NCI-H748 (cell line): ENCODE data around the gene MRPL49.
"Not testable (repeated sequence)": the region's sequence is repeated elsewhere in the genome, so short reads cannot be mapped to it uniquely, and the experiment has no call there.

Experiments
- DNase-seq: peaks from one replicate; lab custom pipeline; 2025; ENCODE audit not compliant: unreplicated experiment; lab: John Stamatoyannopoulos, UW

Gene MRPL49

DNA sequence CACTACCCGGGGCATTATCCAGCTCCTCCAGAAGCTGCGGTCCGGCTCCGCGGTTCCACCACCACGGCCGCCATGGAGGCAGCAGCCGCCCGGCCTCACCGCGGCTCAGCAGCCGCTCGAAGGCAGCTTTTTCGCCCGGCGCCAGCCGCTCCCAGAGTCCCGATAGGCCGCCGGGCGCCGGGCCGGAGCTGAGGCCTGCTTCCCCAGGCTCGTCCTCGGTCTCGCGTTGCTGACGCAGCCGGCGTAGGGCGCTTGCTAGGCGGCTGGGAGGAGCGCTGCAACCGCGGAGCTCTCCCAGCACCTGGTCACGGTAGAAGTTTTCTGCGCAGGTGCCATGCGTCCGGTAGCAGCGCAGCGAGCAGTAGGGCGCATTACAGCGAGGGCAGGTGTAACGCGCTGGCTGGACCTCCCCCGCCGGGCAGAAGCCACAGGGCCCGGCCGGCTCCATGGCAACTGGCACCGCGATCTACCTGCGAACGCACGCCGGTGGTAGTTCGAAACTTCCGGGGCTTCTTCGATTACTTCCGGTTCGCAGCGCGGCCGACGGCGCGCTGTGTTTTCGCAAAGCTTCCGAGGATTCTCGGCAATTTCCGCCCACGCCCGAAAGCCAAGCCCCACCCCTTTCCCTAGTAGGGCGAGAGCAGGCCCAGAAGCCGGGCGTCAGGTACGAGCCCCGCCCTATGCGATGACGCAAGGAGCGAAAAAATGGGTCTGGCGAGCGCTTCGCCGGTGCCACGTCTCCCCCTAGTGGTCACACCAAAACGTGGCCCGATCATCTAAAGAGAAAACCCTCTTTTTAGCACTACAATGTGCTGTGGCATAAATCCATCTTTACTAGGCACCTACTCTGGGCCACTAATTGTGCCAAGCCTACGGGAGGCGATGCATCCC lies 4.7 kb upstream of the MRPL49 start, which contains the start of gene ZNHIT2:
TSS of gene ZNHIT2 (minus strand) at position 496 of the 891 bp plus-strand sequence. CDS start at position 448, 48 bp downstream.
- DNase-seq: peak; percentile 99

DNA sequence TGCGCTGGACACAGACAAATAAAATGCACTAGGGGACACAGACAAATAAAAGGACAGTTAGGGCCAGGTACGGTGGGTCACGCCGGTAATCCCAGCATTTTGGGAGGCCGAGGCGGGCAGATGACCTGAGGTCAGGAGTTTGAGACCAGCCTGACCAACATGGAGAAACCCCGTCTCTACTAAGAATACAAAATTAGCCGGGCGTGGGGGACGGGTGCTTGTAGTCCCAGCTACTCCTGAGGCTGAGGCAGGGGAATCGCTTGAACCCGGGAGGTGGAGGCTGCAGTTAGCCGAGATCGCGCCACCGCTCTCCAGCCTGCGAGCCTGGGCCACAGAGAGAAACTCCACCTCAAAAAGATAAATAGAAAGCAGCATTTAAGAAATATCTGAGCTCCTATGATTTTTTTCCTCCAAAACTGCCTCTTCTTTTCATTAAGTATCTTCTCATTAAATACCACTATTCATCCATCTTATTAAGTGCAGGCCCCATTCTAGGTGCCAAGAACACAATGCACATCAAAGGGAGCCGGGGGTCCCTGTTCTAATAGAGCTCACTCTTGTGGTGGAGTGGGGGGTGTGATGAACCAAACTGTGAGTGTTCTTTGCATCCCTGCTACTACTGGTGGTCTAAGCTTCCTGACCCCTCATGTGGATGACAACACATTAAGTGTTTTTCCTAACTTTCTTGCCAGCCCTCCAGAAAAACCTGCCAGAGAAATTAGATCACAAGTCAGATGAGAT lies 3.9 kb upstream of the MRPL49 start:
- DNase-seq: no peak

DNA sequence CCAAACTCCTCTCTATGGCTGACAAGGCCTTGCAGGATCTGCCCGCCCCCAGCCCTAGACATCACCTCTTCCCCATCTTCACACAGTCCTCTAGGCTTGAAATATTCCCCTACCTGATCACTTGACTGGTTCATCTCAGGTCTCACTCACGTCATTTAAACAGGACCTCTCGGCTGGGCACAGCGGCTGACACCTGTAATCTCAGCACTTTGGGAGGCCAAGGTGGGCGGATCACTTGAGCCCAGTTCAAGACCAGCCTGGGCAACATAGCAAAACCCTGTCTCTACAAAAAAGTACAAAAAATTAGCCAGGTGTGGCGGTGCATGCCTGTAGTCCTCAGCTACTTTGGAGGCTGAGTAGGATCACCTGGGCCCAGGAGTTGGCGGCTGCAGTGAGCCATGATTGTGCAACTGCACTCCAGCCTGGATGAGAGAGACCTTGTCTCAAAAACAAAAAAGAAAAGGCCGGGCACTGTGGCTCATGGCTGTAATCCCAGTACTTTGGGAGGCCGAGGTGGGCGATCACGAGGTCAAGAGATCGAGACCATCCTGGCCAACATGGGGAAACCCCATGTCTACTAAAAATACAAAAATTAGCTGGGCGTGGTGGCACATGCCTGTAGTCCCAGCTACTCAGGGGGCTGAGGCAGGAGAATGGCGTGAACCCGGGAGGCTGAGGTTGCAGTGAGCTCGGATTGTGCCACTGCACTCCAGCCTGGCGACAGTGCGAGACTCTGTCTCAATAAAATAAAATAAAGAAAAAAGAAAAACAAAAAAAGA lies 3.0 kb upstream of the MRPL49 start:
- not testable (repeated sequence) for DNase-seq

DNA sequence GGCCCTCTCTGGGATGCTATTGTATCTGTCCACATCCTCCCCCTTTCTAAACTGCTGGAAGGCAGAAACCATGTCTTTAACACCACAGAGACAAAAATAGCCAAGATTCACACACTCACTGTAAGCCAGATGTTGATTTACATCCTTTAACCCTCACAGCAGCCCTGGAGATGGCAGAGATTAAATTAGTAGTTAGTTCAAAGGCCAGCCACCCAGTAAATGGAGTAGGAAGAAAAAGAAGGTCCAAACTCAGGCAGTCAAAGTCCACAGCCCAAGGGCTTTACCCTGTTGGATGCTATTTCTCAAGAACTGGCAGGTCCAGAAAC lies 2.5 kb upstream of the MRPL49 start:
- no peak for DNase-seq

DNA sequence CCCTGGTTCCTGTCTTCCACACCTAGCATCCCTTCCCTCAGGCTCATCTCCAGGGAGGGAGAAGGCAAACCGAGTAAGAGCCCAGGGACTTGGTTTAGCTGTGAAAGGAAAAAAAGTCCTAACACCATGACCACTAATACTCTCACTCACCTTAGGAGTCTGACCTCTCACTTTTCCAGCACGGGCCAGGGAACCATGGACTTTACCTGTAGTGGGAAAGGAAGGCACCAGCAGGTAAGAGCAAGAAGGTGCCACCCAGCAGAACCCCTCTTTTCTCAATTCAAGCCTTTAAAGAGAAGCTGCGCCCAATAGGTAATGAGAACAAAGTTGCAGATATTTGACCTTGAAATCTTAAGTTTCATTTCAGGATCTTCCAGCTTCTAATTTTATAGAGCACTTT lies 1.3 kb upstream of the MRPL49 start:
- no peak for DNase-seq

DNA sequence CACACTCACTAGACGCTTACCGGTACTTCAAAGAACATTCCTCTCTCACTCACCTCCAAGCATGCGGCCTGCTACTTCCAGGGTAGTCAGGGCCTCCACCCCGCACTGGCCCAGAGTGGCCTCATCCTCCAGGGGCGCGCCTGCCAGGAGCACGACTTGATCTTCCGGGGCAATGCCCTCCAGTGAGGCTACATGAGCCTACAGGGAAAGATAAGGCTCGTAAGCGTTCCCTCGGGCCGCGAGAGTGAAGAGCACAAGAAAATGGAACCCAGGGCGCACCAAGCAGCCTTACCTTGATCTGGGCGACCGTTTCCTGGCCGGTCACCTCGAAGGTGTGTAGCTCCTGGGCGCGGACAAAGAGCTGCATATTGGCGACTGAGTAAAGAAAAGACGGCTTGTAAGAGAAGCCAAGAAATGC lies 665 bp upstream of the MRPL49 start:
- DNase-seq: no peak

DNA sequence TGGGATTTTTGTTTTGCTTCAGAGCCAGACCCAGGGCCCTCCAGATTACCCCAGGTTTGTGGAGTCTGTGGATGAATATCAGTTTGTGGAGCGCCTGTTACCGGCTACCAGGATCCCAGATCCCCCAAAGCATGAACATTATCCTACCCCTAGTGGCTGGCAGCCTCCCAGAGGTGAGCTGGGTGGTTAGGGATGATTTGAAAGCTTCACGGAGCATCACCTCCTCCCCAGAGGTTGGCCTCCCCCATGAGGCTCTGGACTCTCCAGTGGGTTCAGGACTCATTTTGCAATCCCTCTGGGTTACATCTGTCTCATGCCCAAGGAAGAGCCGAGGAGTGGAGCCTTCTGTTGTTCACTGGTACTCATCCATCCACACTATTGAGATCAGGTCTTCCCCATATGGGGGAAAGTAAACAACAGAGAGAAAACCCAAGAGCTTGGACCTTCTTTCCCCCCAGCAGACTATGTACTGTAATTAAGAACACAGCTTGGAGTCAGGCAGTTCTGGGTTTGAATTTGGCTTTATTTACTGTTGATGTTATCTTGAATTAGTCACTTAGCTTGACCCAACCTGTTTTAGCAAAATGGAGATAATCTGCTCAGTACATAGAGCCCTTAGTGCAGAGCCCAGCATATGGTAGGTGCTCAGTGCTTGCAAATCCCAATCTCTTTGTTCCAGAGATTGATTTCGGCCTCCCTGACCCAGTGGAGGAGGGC lies 2.5 kb downstream of the MRPL49 start:
- no peak for DNase-seq

DNA sequence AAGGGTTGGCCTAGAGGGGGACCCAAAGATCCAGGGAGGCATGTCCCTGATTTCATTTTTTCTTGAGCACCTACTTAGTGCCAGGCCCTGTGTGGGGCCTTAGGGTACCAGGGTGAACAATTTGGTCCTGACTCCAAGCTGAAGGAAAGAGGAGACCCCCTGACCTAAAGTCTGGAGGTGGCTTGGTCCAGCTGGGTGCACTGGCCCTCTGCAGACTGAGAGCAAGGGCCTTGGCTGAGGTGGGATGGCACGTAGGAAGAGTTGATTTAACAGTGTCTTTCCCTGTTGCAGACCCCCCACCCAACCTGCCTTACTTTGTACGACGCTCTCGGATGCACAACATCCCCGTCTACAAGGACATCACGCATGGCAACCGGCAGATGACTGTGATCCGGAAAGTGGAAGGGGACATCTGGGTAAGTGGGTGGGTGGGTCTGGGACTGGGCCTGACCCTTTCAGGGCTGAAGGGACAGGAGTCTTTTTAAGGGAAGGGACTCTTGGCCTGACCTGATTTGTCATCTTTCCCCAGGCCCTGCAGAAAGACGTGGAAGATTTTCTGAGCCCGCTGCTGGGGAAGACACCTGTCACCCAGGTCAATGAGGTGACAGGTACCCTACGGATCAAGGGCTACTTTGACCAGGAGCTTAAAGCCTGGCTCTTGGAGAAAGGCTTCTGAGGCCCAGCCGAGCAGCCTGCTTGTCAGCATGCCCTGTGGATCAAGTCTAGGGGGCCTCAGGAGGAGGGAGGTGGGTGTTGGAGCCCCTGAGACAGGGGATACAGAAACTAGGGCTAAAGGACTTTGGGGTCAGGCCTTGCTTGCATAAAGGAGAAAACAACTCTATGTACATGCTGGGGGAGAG lies 3.3 kb downstream of the MRPL49 start:
- DNase-seq: no peak

DNA sequence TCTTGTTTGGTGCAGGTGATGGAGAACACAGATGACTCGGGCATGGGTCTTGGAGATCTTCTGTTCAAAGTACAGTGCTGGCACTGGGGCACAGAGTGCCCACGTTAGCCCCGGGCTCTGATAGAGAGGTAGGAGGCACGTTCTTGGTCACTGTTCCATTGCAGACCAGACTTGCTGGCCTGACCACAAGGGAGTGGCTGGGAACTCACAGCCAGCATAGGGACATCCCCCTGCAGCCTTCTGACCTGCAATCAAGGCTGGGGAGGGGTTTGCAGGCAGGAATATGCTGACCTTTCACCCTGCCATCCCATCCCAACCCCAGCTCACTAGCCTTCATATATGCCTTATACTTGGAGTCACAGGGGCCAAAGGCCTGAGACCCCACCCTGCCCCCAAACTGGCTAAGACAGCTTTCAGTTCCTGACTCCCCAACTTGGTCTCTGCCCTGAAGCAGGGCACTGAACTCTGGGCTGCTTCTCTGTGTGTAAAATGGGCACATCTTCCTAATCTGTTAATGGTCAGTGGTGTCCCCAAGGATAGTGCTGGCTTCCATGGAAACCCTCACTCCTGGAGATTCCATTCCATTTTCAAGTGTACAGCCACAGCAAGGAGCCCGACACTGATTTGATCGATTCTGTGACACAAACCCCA lies 4.6 kb downstream of the MRPL49 start:
- DNase-seq: no peak

DNA sequence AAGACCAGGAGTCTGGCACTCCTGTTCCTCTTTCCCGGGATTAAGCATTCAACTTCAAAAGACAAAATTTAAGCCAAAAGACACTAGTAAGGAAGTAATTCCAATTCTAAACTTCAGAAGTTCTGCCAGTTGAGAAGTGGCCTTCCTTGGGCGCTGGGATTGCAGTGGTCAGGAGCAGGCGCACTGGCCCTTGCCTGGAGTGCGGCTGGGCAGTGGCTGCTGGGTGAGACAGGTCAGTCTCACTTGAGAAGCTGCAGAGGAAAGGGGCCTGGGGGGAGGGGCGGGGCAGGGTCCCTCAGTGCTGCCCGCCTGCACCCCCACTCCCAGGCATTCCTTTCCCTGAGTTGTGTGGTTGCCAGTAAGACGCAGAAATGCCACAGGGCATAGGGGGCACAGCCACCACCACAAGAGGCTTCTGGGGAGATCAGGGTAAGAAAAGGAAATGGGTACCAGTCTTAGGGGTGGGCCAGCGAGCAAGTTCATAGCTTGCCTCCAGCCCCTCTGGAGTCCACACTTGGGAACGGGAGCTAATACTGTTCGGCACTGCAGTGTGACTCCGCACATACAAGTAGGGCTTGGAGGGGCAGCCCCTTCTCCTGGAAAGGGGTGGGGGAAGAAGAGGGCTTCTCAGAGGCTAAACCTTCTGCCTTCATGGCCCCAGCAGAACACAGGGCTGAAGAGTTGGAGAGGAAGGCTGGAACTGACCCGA lies 5.5 kb downstream of the MRPL49 start:
- DNase-seq: no peak

DNA sequence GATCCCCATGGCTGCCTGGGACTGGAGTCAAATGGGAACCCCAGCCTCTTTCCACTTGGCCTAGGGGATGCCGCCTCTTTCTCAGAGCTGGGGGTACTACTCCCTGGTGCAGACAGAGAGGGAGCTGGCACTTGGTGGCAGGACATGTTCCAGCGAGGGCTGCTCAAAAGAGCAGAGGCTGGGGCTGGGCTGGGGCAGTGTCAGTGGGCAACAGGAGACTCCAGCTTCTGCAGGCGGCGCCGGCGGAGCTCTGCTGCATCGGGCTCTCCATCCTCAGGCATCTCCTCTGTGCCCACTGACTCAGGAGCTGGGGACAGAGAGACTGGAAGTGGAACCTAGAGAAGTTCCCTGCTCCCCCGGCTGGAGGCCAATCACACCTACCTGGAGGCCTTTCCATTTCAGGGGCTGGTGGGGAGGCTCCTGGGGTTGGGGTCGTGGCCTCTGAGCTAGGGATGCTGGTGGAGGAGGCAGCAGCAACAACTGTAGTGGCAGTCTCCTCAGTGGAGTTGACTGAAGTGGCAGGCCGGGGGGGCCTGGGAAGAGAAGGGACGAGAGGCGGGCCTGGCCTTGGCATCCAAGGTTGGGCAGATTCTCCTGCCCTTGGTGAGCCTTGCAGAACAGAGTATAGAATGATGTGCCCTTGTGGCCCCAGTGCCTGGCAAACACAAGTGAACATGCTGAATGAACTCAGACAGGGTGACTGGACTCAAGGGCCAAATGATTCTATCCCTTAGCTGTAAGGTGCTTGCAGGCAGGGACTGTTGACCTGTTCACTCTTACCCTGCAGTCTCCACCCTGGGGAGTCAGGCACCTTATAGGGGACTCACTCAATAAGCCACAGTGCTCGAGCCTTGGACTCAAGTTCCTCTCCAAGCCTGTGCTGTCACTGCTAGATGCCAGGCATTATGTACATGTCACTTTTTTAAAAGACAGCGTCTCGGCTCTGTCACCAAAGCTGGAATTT lies 6.3 kb downstream of the MRPL49 start:
- DNase-seq: no peak

DNA sequence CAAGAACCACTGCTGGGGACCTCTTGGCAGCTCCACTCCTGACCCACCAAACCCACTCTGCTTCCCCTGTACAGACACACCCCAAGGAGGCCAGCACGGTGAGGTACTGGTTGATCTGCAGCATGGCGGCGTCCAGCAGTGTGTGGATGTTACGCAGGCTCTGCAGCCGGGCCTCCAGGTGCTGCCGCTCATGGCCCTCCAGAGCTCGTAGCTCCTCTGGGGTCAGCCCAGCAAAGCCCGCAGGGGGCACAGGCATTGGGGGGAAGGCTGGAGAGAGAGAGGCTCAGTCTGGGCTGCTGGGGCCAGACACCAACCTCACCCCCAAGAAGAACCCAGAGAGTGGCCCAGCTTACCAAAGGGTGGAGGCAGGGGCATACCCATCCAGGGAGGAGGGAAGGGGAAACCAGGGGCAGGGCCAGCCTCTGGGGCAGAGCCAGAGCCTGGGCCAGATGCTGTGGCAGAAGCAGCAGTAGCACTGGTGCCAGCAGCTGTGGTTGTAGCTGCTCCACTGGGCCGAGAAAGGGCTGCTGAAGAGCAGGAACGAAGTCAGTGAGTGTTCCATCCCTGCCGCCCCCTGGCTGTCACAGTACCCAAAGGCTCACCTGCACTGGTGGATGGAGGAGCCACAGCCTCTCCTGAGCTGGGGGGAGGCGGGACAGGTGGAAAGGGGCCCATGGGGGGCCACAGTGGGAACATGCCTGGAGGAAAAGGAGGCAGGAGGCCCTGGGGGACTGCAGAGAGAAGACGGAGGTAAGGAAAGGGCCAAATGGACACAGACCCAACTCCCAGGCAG lies 7.7 kb downstream of the MRPL49 start:
- DNase-seq: no peak

DNA sequence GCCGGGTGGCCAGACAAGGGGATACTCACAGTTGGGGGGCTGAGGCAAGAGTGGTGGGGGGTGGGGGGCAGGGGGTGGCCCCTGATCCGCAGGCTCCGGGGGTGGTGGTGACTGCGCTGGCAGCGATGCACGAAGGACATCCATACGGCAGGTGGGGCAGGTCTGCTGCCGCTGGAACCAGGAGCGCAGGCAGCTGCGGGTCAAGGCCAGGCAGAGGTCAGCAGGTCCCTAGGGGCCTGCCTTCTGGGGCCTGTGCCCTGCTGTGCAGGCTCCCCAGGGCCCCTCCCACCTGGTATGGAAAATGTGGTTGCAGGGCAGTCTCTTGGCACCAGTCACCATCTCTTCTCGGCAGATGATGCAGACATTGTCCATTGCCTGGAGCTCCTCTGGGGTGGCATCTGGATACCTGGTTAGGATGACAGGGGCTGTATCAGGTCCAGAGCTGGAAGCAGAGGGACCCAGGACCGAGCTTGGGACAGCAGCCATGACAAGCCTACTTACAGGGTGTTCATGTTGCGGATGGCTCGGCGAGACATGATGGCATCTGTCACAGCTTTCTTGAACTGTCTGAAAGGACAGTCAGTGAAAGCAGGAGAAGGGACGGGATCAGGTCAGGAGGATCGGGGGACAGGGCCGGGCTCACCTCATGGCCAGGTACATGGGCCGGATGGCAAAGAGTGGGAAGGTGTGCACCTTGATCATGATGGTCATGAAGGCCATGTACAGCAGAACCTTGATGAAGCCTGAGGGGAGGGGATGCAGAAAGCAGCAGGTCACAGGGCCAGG lies 8.7 kb downstream of the MRPL49 start:
- DNase-seq: no peak

DNA sequence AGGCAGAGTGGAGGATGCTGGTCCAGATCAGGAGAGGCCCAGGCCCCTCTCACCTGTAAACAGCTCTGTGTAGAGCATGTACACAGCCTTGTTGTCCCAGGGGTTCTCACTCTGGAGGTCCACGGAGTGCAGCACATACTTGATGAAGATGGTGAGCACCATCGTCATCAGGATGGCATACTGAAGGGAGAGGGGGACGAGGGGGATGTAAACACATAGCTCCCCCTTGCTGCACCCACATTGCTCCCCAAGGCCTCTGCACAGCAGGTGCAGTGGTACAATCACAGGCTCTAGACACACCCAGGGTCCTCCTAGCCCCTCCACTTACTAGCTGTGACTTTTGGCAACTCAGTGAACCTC lies 9.3 kb downstream of the MRPL49 start:
- DNase-seq: no peak

DNA sequence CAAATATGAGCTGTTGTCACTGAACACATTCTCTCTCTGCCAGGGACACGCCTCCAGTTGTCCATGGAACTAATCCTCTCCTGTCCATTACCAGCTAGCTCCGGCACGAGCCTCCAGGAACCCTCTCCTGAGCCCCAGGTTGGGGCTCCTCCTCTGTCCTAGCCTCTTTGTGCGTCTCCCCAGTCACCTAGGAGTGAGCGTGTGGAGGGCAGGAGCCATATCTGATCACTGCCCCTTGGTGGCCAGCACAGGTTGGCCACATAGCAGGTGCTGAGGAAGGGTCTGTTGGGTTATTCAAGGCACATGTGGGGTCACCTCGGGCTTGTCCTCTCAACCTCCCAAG lies 9.7 kb downstream of the MRPL49 start:
- DNase-seq: no peak

DNA sequence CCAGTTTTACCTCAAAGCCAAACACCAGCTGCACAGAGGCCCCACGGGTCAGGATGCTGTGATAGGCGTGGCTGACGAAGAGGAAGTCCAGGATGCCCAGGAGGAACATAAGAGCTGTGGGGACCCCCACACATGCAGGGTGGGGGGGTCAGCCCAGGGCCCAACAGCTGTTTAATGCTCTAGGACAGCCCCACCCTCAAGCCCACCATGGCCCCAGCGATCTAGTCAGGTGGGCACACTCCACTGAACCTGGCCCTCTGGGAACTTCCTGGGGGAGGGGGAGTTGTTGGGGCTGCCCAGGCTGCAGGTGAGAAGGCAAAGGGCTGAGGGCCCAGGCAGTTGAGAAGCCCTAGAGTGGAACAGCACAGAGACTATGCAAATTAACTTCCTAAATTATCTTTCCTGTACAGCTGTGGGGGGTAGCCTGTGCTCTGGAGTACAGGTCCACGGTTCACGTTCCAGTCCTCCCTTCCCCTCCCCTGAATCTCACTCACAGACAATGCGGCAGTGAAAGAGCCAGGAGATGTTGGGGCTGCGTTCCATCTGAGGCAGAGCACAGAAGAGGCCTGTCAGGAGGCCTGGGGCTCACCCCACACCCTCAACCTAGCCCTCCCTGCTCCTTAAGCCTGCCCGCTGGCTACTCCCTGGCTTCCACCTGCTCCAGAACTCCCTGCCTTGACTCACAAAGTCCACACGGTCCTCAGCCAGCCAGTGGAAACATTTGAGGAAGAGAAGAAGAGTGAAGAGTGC lies 10.3 kb downstream of the MRPL49 start:
- DNase-seq: no peak
